ENCODE data around the gene NFYC.

Gene NFYC

DNA sequence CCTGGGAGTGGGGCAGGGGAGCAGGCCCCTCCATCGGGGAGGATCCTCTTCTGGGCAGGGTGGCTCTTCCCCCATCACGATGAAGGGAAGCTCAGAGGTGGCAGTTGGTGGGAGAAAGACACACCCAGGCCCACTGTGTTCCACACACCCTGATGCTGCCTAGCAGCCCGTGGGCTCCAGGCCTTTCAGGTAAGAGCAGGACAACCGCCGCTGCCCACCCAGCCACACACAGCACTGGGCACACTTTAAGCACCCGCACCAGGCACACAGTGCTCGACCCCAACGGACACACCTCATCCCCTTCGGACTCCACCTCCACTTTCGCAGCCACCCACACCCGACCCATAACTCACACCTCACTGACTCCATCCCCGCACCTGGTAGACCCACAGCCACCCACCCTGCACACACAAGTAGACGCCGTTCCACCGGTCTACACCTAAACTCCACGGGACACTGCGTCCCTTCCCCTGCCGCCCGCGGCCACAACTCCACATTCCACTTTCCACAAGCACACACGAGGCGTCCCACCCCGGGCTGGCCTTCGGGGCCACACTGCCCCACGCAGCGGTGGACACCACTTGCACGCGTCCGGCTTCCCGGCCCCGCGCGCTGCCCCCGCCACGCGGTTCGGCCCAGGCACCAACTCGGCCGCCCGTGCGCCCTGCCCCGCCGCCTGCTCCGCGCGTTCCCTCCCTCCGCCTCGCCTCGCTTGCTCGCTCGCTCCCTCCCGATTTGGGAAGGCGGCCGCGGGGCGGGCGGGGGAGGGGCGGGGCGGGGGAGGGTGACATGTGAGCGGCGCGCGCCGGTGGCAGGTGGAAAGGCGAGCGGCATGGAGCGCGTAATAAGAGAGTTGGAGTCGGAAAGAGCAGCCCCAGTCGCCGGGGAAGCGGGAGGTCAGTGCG, 91.7 kb downstream of the NFYC start, which contains the start of gene KCNQ4:
Gene KCNQ4, plus strand, starts transcription at position 787 of the 905 bp plus-strand sequence. CDS start 307 bp downstream, outside the sequence.
- H3K27ac ChIP-seq (ENCODE audit: low read length, poor library complexity, severe bottlenecking): no peak within 1 kb of the TSS
- H3K27me3 ChIP-seq (ENCODE audit: control insufficient read depth in 1 of 2, insufficient read depth in 1 of 2, low read length in 2 of 2): peaks cover 11 to 61% of the 10 kb centered on the region in 2 experiments
- H3K18ac ChIP-seq (ENCODE audit: low read depth in 1 of 2, low read length in 2 of 2): peak within 1 kb of the TSS in 1 of 2 experiments; percentile 4
- no peak within 1 kb of the TSS for H4K8ac ChIP-seq (ENCODE audit: low read length)
- H3K4me3 ChIP-seq (ENCODE audit: insufficient read depth in 1 of 2, low read depth in 1 of 2, low read length in 2 of 2): peak within 1 kb of the TSS in 1 of 2 experiments; percentile 49
- peak within 1 kb of the TSS; percentile 93 for H3K4me2 ChIP-seq (ENCODE audit: low read length, poor library complexity, severe bottlenecking)
- no peak within 1 kb of the TSS for H2BK5ac ChIP-seq (ENCODE audit: low read depth, low read length, poor library complexity, severe bottlenecking)
- H3K36me3 ChIP-seq (ENCODE audit: control insufficient read depth in 1 of 2, insufficient read depth in 2 of 2, low read depth in 1 of 2, low read length in 2 of 2): peaks cover 0 to 11% of the 10 kb centered on the region in 2 experiments
- no peak for DNase-seq
- 7% methylated on average over 35 of the region's 73 CpGs for WGBS
- H2BK120ac ChIP-seq (ENCODE audit: low read depth, low read length): no peak within 1 kb of the TSS
- no peaks in the 10 kb centered on the region for H3K79me1 ChIP-seq (replicated peaks; ENCODE audit: low read length, poor library complexity, severe bottlenecking)
- H4K91ac ChIP-seq (ENCODE audit: low read length): no peak within 1 kb of the TSS
- H3K9ac ChIP-seq (ENCODE audit: low read length): no peak within 1 kb of the TSS
- H2BK12ac ChIP-seq (ENCODE audit: low read length in 2 of 2): peak within 1 kb of the TSS in 1 of 2 experiments; percentile 15
- peaks cover 28% of the 10 kb centered on the region for H3K4me1 ChIP-seq (ENCODE audit: control insufficient read depth, insufficient read depth, low read depth, low read length)
- peak within 1 kb of the TSS in 1 of 2 experiments; percentile 61 for H3K14ac ChIP-seq (ENCODE audit: low read length in 2 of 2)
- H3K4ac ChIP-seq (ENCODE audit: low read depth in 1 of 2, low read length in 2 of 2): no peak within 1 kb of the TSS
- no peak within 1 kb of the TSS for H2AFZ ChIP-seq (ENCODE audit: low read depth, low read length)
- no peak within 1 kb of the TSS for H2AK5ac ChIP-seq (ENCODE audit: low read length, severe bottlenecking)
- peak within 1 kb of the TSS in 1 of 2 experiments; percentile 29 for H3K23ac ChIP-seq (ENCODE audit: low read length in 2 of 2)
- no peaks in the 10 kb centered on the region for H3K9me3 ChIP-seq (ENCODE audit: control insufficient read depth, low read length)
- H2BK15ac ChIP-seq (ENCODE audit: low read depth, poor library complexity, severe bottlenecking): no peak within 1 kb of the TSS

DNA sequence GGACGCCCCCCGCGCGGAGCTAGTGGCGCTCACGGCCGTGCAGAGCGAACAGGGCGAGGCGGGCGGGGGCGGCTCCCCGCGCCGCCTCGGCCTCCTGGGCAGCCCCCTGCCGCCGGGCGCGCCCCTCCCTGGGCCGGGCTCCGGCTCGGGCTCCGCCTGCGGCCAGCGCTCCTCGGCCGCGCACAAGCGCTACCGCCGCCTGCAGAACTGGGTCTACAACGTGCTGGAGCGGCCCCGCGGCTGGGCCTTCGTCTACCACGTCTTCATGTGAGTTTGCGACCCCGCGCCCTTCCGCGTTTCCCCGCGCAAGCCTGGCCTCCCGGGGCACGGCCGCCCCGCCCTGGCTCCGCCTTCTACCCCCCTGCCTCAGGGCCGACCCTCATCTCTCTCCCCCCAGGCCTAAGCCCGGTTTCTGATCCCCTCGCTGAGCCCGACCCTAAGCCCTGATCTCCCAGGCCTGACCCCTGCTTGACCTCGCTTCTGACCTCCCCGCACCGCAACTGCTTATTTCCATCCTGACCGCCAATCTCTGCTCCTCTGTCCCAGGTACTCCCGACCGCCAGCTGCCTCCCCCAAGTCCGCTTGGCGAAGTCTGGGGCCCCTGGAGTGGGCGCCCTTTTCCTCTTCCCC, 92.8 kb downstream of the NFYC start:
- H3K79me1 ChIP-seq (replicated peaks; ENCODE audit: low read length, poor library complexity, severe bottlenecking): no peaks in the 10 kb centered on the region
- no peak overlapping the region for H2BK120ac ChIP-seq (ENCODE audit: low read depth, low read length)
- H3K9me3 ChIP-seq (ENCODE audit: control insufficient read depth, low read length): no peaks in the 10 kb centered on the region
- H3K23ac ChIP-seq (ENCODE audit: low read length in 2 of 2): no peak overlapping the region
- peaks cover 11 to 71% of the 10 kb centered on the region in 2 experiments for H3K27me3 ChIP-seq (ENCODE audit: control insufficient read depth in 1 of 2, insufficient read depth in 1 of 2, low read length in 2 of 2)
- H3K4ac ChIP-seq (ENCODE audit: low read depth in 1 of 2, low read length in 2 of 2): no peak overlapping the region
- peak overlapping the region in 1 of 2 experiments; percentile 6 for H2BK12ac ChIP-seq (ENCODE audit: low read length in 2 of 2)
- no peak for DNase-seq
- no peak overlapping the region for H2AFZ ChIP-seq (ENCODE audit: low read depth, low read length)
- H4K8ac ChIP-seq (ENCODE audit: low read length): no peak overlapping the region
- peaks cover 0 to 5% of the 10 kb centered on the region in 2 experiments for H3K36me3 ChIP-seq (ENCODE audit: control insufficient read depth in 1 of 2, insufficient read depth in 2 of 2, low read depth in 1 of 2, low read length in 2 of 2)
- H3K4me3 ChIP-seq (ENCODE audit: insufficient read depth in 1 of 2, low read depth in 1 of 2, low read length in 2 of 2): peak overlapping the region in 1 of 2 experiments; percentile 49
- no peak overlapping the region for H2BK5ac ChIP-seq (ENCODE audit: low read depth, low read length, poor library complexity, severe bottlenecking)
- H3K14ac ChIP-seq (ENCODE audit: low read length in 2 of 2): no peak overlapping the region
- no peak overlapping the region for H3K18ac ChIP-seq (ENCODE audit: low read depth in 1 of 2, low read length in 2 of 2)
- 13% methylated on average over 56 of the region's 63 CpGs for WGBS
- no peak overlapping the region for H4K91ac ChIP-seq (ENCODE audit: low read length)
- no peak overlapping the region for H2BK15ac ChIP-seq (ENCODE audit: low read depth, poor library complexity, severe bottlenecking)
- H3K27ac ChIP-seq (ENCODE audit: low read length, poor library complexity, severe bottlenecking): no peak overlapping the region
- no peak overlapping the region for H3K9ac ChIP-seq (ENCODE audit: low read length)
- H3K4me1 ChIP-seq (ENCODE audit: control insufficient read depth, insufficient read depth, low read depth, low read length): peaks cover 25% of the 10 kb centered on the region
- no peak overlapping the region for H2AK5ac ChIP-seq (ENCODE audit: low read length, severe bottlenecking)
- peak overlapping the region; percentile 93 for H3K4me2 ChIP-seq (ENCODE audit: low read length, poor library complexity, severe bottlenecking)

DNA sequence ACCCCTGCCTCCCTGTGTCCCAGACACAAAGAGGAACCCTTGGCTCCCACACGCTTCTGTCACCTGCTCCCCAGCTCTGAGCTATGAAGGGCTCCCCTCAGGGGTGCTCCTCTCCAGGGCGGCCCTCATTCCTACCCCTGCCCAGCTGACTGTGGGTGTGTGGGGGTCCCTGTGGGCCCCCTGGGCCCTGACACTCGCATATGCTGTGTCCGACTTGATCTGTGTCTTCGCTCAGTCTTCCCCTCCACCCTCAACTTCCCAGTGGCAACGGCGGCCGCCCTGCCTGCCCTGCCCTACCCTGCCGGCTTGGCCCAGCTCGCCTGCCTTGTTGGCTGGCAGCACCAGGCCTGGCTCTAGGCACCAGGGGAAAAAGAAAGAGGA, 93.3 kb downstream of the NFYC start:
- H4K8ac ChIP-seq (ENCODE audit: low read length): no peak overlapping the region
- H2AFZ ChIP-seq (ENCODE audit: low read depth, low read length): no peak overlapping the region
- no peak overlapping the region for H3K4ac ChIP-seq (ENCODE audit: low read depth in 1 of 2, low read length in 2 of 2)
- no peak overlapping the region for H2BK15ac ChIP-seq (ENCODE audit: low read depth, poor library complexity, severe bottlenecking)
- H3K9me3 ChIP-seq (ENCODE audit: control insufficient read depth, low read length): no peaks in the 10 kb centered on the region
- no peak overlapping the region for H2BK5ac ChIP-seq (ENCODE audit: low read depth, low read length, poor library complexity, severe bottlenecking)
- peaks cover 0 to 3% of the 10 kb centered on the region in 2 experiments for H3K36me3 ChIP-seq (ENCODE audit: control insufficient read depth in 1 of 2, insufficient read depth in 2 of 2, low read depth in 1 of 2, low read length in 2 of 2)
- H3K27me3 ChIP-seq (ENCODE audit: control insufficient read depth in 1 of 2, insufficient read depth in 1 of 2, low read length in 2 of 2): peaks cover 11 to 76% of the 10 kb centered on the region in 2 experiments
- no peak overlapping the region for H4K91ac ChIP-seq (ENCODE audit: low read length)
- no peak overlapping the region for H3K4me3 ChIP-seq (ENCODE audit: insufficient read depth in 1 of 2, low read depth in 1 of 2, low read length in 2 of 2)
- no peak overlapping the region for H2BK120ac ChIP-seq (ENCODE audit: low read depth, low read length)
- no peak overlapping the region for H3K23ac ChIP-seq (ENCODE audit: low read length in 2 of 2)
- H3K4me1 ChIP-seq (ENCODE audit: control insufficient read depth, insufficient read depth, low read depth, low read length): peaks cover 25% of the 10 kb centered on the region
- no peak overlapping the region for H2AK5ac ChIP-seq (ENCODE audit: low read length, severe bottlenecking)
- H3K14ac ChIP-seq (ENCODE audit: low read length in 2 of 2): no peak overlapping the region
- WGBS: 100% methylated on average over 2 of the region's 10 CpGs
- H3K79me1 ChIP-seq (replicated peaks; ENCODE audit: low read length, poor library complexity, severe bottlenecking): no peaks in the 10 kb centered on the region
- no peak overlapping the region for H3K4me2 ChIP-seq (ENCODE audit: low read length, poor library complexity, severe bottlenecking)
- H3K9ac ChIP-seq (ENCODE audit: low read length): no peak overlapping the region
- H3K18ac ChIP-seq (ENCODE audit: low read depth in 1 of 2, low read length in 2 of 2): no peak overlapping the region
- no peak overlapping the region for H2BK12ac ChIP-seq (ENCODE audit: low read length in 2 of 2)
- no peak for DNase-seq
- H3K27ac ChIP-seq (ENCODE audit: low read length, poor library complexity, severe bottlenecking): no peak overlapping the region

DNA sequence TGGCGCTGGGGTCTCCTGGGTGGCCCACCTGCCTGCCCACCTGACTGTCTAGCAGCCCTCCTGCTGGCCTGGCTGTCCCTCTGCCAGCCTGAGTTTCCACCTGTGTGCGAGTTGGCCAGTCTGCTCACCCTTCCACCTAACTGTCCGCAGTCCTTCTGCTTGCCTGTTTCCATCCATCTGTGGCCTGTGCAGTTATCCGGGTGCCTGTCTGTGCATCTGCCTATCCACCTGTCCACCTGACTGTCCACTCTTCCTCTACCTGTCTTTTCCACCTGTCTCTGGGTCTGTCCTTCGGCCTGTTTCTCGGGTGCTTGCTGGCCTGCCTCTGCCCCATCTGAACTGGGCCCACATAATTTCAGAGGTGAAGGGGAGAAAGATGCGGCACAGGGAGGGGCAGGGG, 93.9 kb downstream of the NFYC start:
- Histone ChIP-seq H2AK5ac (ENCODE audit: low read length, severe bottlenecking) (no peak overlapping the region), H3K23ac (ENCODE audit: low read length in 2 of 2) (no peak overlapping the region), H4K8ac (ENCODE audit: low read length) (no peak overlapping the region), H3K36me3 (ENCODE audit: control insufficient read depth in 1 of 2, insufficient read depth in 2 of 2, low read depth in 1 of 2, low read length in 2 of 2) (no peaks in the 10 kb centered on the region), H3K4me2 (ENCODE audit: low read length, poor library complexity, severe bottlenecking) (no peak overlapping the region), H2BK15ac (ENCODE audit: low read depth, poor library complexity, severe bottlenecking) (no peak overlapping the region), H2BK5ac (ENCODE audit: low read depth, low read length, poor library complexity, severe bottlenecking) (no peak overlapping the region), H3K9me3 (ENCODE audit: control insufficient read depth, low read length) (no peaks in the 10 kb centered on the region), H4K91ac (ENCODE audit: low read length) (no peak overlapping the region), H3K79me1 (replicated peaks; ENCODE audit: low read length, poor library complexity, severe bottlenecking) (no peaks in the 10 kb centered on the region), H3K4ac (ENCODE audit: low read depth in 1 of 2, low read length in 2 of 2) (no peak overlapping the region), H3K27me3 (ENCODE audit: control insufficient read depth in 1 of 2, insufficient read depth in 1 of 2, low read length in 2 of 2) (peaks cover 11 to 78% of the 10 kb centered on the region in 2 experiments), H2BK12ac (ENCODE audit: low read length in 2 of 2) (no peak overlapping the region), H3K9ac (ENCODE audit: low read length) (no peak overlapping the region), H2BK120ac (ENCODE audit: low read depth, low read length) (no peak overlapping the region), H3K27ac (ENCODE audit: low read length, poor library complexity, severe bottlenecking) (no peak overlapping the region), H3K14ac (ENCODE audit: low read length in 2 of 2) (no peak overlapping the region), H3K18ac (ENCODE audit: low read depth in 1 of 2, low read length in 2 of 2) (no peak overlapping the region), H2AFZ (ENCODE audit: low read depth, low read length) (no peak overlapping the region), H3K4me3 (ENCODE audit: insufficient read depth in 1 of 2, low read depth in 1 of 2, low read length in 2 of 2) (no peak overlapping the region), H3K4me1 (ENCODE audit: control insufficient read depth, insufficient read depth, low read depth, low read length) (peaks cover 25% of the 10 kb centered on the region)
- 99% methylated on average over 7 of the region's 7 CpGs for WGBS
- DNase-seq: no peak

All from mesenchymal stem cell (in vitro differentiated cells and primary cell).